ENCODE results near the gene CRYGN.

GRCh38 chr7:151382079-151382885 is 57.7 kb downstream of the CRYGN start:
- TF ChIP-seq CTCF (IDR thresholded peaks at IDR 0.05) (no peak), POLR2A (IDR thresholded peaks at IDR 0.05) (no peak), EP300 (IDR thresholded peaks at IDR 0.05) (no peak)

Measured in stomach (tissue), 4 donors.